ENCODE data around the gene FNIP2.
"Not testable (repeated sequence)": the region's sequence is repeated elsewhere in the genome, so short reads cannot be mapped to it uniquely, and the experiment has no call there.

FNIP2 gene

GRCh38 chr4:158826057-158826456 is 57.2 kb downstream of the FNIP2 start:
- no peak for TF ChIP-seq CTCF (IDR thresholded peaks at IDR 0.05; ENCODE audit: low read depth, low read length, missing control alignments)
- no peak for DNase-seq (ENCODE audit: low read depth)
- H3K4me3 ChIP-seq (ENCODE audit: low read depth, low read length), result no peak overlapping the region

GRCh38 chr4:158826882-158827281 is 58.1 kb downstream of the FNIP2 start:
- DNase-seq (ENCODE audit: low read depth), result no peak
- no peak for TF ChIP-seq CTCF (IDR thresholded peaks at IDR 0.05; ENCODE audit: low read depth, low read length, missing control alignments)
- no peak overlapping the region for H3K4me3 ChIP-seq (ENCODE audit: low read depth, low read length)

- TF ChIP-seq CTCF (IDR thresholded peaks at IDR 0.05; ENCODE audit: low read depth, low read length, missing control alignments), result no peak
- DNase-seq (ENCODE audit: low read depth), result no peak
- H3K4me3 ChIP-seq (ENCODE audit: low read depth, low read length), result no peak overlapping the region
Measured at GRCh38 chr4:158827543-158827981, 58.7 kb downstream of the FNIP2 start.

DNA sequence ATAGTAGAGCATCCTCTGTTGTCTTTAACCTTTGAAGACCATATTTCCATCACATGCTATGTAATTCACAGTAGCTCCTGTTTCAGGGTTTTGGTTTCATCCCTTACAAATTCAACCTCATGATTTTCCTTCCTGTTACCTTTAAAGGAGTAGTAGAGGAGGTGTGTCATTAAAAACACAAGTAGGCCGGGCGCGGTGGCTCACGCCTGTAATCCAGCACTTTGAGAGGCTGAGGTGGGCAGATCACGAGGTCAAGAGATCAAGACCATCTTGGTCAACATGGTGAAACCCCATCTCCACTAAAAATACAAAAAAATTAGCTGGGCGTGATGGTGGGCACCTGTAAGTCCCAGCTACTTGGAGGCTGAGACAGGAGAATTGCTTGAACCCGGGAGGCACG is 59.3 kb downstream of the FNIP2 start:
- not testable (repeated sequence) for H3K4me3 ChIP-seq (ENCODE audit: low read depth, low read length); DNase-seq (ENCODE audit: low read depth)

DNA sequence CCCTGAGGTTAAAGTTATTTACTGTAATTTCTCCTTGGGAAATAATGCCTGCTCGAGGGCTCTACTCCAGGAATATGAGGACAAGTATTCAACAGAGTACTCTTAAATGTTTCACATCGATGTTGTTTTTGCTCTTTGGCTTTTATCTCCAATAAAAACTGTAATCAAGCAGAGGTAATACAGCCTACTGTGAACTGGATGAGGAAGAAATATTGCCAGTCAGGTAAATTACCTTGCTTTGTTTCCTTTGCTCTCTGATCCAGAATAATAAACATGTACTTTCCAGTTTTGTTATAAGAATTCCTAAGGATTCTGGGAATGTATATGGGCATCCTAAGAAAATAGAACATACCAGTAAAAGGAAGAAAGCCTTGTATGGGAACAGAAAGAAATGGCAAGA is 60.4 kb downstream of the FNIP2 start:
- H3K4me3 ChIP-seq (ENCODE audit: low read depth, low read length), result no peak overlapping the region
- TF ChIP-seq CTCF (IDR thresholded peaks at IDR 0.05; ENCODE audit: low read depth, low read length, missing control alignments), result no peak
- no peak for DNase-seq (ENCODE audit: low read depth)

DNA sequence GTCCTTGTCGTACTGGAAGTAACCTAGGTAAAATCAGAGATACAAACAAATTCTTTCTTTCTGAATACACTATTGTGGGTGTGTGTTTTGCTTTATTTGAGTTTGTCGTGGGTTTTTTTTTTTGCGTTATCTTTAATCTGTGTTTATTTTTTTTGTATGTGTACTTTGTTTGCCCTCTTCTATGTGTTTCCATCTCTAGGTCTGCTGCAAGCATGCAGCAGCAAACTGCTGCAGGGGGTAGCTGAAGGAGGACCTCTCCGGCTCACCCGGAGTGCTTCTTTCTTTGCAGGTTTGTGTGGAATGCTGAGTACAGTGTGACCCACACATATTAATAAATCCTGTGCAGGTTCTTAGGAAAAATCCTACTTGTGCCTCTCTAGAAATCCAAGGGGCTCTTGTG is 64.8 kb downstream of the FNIP2 start:
- H3K4me3 ChIP-seq (ENCODE audit: low read depth, low read length), result no peak overlapping the region
- TF ChIP-seq CTCF (IDR thresholded peaks at IDR 0.05; ENCODE audit: low read depth, low read length, missing control alignments), result no peak
- DNase-seq (ENCODE audit: low read depth), result no peak

GRCh38 chr4:158835226-158836001 is 66.6 kb downstream of the FNIP2 start:
- no peak for DNase-seq (ENCODE audit: low read depth)
- no peak overlapping the region for H3K4me3 ChIP-seq (ENCODE audit: low read depth, low read length)
- no peak for TF ChIP-seq CTCF (IDR thresholded peaks at IDR 0.05; ENCODE audit: low read depth, low read length, missing control alignments)

Data from GM12864 (cell line).